Mammary epithelial cell (primary cell): ENCODE data around the gene AK8.

Experiments
- CTCF ChIP-seq, 2 donors: IDR thresholded peaks in 1 of 2; conservative IDR thresholded peaks in 1 of 2; 2 replicates each; pipeline ENCODE4 v1.5.1; 2011 to 2012; ENCODE audit warnings: inconsistent platforms in 2 of 2, low read length in 2 of 2, mild to moderate bottlenecking in 2 of 2, control low read depth in 1 of 2, low read depth in 1 of 2; ENCODE audit not compliant: insufficient read depth in 1 of 2; ENCODE audit errors: extremely low read depth in 1 of 2
- EZH2 ChIP-seq: IDR thresholded peaks from 2 replicates; pipeline ENCODE4 v1.6.1; 2012; ENCODE audit warnings: low read length, inconsistent platforms, borderline replicate concordance

GRCh38 chr9:132853482-132853881 lies 24.6 kb downstream of the AK8 start:
- TF ChIP-seq EZH2, result no peak
- no peak for TF ChIP-seq CTCF (conservative IDR thresholded peaks at IDR 0.05 in 1 of 2, IDR thresholded peaks at IDR 0.05 in 1 of 2; ENCODE audit: extremely low read depth in 1 of 2, insufficient read depth in 1 of 2, low read depth in 1 of 2, low read length in 2 of 2)
